Sciatic nerve (tissue), 2 donors: Measurements from ENCODE around the gene LTB4R2. TPM values are rescaled to one million over a fixed set of nuclear protein-coding genes. Genes with fewer than 3 reads are reported as not detected.
A peak's percentile ranks its signal among the peaks of the same experiment; 100 is the strongest.

Experiments
- ATAC-seq: fragments of 200-7000 bp; cut with Tn5 transposase; one replicate; pipeline ENCODE4 v1.9.1; 2020; ENCODE audit warnings: mild to moderate bottlenecking, moderate library complexity
- DNase-seq: peaks from one replicate; pipeline ENCODE4 v3.0.0-alpha.2; 2020; ENCODE audit warnings: low spot score
- intact Hi-C: fragments of 100-400 bp; cut with DNase I; formaldehyde crosslinking; loops from one replicate; pipeline ENCODE4 v1.14.2; 2022
- total RNA-seq: library from RNA; stranded (reverse); fragmentation: NEBNext Ultra II Directional; extraction: Animal tissue kit (Norgen Biotek cat#: 25700); gene quantifications from one replicate; pipeline ENCODE4 v1.2.1, GENCODE V29; 2021
- donor health status: DM: no; HTN: no; CAD: no.
- donor health status: DM: no; HTN: no; CAD: no.

The LTB4R2 gene
- total RNA-seq, 1 donor from 2014 or later, result 5.6 TPM

DNA sequence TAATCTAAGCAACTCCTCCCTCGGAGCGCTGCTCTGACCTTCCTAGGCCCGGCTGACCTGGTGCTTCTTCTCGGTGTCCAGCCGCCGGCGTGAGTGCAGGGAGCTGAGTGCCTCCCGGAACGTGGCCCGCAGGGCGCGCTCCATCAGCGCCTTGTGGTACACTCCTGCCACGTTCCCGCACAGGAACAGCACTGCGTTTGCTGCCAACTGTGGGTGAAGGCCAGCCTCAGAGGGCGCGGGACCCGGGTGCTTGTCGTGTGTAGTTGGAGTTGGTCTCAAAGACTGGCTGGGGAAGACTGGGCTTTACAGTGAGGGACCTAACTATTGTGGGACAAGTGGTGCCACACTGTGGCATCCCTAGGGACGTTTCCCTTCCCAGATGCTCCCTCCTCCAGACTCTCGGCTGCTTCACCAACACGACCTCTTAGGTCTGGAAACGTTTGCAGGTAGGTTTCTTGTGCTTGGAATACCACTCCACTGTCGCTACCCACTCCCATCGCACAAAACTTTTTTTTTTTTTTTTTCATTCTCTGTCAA is 21.9 kb downstream of the LTB4R2 start:
- intact Hi-C loops, result loop anchor here (5.0 kb wide), 1 partner anchor 101 kb away; no protein-coding TSS in a partner anchor
- DNase-seq (no peak), ATAC-seq (peak; percentile 1)

DNA sequence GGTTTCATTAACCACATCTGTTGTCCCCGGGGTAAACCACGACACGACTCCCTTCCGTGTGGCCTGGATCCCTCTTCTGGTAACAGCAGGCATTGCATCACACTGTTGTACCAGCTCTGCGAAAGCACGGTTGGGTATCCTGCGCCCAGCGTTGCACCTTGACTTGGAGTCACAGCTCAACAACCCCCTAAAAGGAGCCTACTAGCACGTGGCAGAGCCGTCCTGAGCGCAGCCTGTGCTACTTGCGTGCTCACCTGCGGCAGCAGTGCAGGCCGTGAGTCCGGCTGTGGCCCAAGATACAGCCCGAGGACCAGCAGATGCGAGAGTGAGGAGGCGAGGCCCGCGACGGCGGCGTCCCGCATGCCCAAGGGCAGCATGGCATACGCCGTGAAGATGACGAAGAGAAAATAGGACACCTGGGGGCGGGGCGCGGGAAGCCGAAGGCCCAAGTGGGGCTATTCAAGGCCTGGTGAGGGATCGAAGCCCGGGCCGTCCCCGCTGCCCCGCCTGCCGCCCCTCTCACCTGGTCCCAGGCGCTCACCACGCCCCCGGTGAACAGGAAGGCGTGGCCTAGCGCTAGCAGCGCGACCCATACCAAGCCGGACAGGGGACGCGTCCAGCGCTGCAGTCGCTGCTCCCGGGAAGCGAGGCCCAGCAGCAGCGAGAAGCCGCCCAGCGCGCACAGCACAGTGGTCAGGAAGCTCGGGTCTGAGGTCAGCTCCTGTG is 22.5 kb downstream of the LTB4R2 start:
- intact Hi-C loops, result loop anchor here (5.0 kb wide), 1 partner anchor 100 kb away; no protein-coding TSS in a partner anchor
- ATAC-seq (peak; percentile 76), DNase-seq (peak; percentile 85)

DNA sequence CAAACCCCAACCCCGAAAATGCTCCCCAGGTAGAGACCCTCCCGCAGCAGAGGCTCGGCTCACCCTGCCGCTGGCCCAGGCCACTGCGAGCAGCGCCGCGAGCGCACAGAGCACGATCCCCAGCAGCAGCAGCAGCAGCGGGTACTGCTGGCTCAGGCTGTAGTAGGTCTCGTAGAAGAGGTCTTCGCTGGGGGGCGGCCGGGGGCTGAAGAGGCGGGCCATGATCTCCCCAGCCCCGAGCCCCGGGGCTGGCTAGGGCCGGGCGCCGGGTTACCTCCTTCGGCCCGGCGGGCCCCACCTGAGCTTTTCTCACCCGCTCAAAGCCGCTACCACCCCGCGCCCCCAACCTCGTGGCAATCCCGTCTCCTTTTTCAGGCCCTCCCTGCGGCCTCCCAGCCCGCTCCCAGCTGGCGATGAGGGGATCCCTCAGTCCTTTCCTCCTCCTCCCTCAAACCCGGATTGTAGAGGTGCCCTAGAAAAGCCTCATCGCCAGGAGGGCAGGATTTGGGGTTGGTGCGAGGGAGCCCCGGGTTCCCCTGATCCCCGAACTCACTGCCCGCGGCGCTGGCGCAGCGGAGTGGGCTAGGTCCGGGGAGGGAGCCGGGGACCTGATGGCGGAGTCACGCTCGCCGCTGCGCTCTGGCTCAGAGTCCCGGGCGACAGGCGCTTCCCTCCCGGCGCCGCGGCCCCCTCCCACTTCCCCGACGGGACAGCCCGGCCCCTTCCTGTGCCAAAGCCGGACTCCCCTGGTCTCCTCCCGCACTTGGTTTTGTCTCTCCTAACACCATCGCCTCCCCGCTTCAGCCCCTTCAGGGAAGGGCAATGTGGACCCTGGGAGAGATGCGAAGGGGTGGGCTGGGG is 24.7 kb downstream of the LTB4R2 start, which contains the start of gene ADCY4:
ADCY4 (minus strand) TSS at position 641 of the 861 bp plus-strand sequence; CDS start at position 222, 419 bp downstream.
- DNase-seq (no peak), ATAC-seq (no peak)
- intact Hi-C loops, result loop anchor here (5.0 kb wide), 1 partner anchor 98 kb away; no protein-coding TSS in a partner anchor

DNA sequence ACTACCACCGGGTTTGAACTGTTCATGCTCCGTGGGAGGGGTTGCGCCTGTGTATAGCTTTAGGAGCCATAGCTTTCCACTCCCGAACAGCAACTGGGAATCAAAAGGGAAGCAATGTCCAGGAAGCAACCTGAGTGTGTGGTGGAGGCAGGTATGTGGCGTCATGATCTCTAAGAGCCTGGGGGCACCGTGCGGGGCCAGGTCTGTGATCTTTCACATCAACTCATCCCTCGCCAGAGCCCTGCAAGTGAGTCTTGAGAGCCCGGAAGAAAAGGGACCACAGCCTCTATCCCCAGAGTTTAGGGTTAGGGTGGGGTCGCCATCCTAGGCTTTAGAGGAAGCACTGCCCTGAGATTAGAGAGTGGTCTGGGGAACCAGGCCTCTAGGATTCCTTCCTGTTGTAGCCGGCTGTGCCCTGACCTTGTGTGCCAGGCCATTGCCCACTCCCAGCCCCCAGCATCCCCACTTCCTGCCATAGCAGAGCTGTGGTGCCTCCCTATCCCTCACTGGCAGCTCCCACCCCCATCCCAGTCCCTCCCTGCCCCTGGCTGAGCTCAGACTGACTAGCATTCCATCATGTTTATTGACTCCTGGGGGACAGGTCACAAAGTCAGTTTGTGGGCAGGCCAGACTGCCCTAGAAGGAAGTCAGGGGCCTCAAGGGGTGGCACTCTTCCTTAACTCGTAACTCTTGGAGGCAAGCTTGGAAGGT is 25.7 kb downstream of the LTB4R2 start:
- intact Hi-C loops, result no loop called here
- DNase-seq, result no peak
- ATAC-seq, result no peak

DNA sequence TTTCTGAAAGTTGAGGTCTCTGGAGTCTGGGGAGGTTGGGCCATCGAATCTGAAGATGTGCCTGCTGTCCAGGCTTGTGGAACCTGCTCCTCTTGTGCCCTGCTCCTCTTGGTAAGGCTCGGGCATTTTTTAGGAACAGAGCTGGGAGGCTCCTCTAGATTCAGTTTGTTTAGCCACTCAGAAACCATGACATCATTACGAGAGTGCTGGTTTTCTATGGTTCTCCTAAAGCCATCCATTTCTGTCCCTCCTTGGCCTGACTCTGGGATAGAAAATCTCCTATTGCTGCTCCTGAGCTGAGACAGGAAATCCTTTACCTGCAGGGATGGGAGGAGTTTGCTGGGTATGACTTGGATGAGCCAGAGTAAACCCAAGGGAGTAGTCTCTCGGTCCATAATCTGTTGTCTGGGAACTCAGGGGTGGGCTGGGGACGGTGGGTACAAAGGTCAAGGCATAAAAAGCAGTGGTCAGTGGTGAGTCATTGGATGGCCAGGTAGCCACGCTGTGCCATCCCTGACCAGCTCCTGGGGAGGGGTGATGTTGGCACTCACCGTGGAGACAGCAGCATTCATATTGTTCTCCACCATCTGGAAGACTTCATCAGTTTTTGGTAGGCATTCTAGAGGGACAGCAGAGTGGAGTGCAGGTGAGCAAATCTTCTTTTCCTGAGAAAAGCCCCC is 27.3 kb downstream of the LTB4R2 start:
- DNase-seq (no peak), ATAC-seq (no peak)
- intact Hi-C loops, result no loop called here

DNA sequence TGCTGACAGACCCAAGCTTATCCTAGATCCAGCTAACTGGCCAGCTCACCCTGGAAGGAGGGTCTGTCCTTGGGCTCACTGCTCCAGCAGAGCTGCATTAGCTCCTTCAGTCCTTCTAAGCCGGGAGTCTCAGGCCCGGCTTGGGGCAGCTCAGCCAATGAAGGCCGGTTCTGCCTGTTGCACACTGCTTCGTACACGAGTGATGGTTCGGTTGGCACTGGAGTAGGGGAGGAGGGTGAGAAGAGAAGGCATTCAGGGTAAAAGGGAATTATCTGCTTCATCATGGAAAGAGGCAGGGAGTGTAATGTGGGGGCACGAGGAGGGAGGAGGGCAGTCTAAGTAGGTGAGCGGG is 27.9 kb downstream of the LTB4R2 start:
- intact Hi-C loops, result no loop called here
- no peak for ATAC-seq
- DNase-seq, result no peak

DNA sequence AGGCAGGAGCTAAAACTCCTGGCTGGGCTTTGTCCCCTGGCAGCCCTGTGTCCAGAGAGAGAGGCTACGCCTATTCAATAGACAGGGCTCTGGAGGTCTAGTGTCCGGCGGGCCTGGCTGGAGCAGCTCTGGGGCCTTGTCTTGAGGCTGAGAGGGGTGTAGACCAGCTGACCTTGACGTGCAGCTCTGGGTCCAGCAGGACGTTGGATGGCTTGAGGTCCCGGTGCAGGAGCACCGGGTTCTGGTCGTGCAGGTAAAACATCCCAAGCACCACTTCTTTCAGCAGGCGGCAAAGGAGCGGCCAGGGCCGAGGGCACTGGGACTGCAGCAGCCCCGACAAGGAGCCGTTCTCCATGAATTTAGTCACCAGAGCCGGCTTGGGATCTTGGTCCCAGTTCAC is 28.9 kb downstream of the LTB4R2 start:
- intact Hi-C loops, result no loop called here
- DNase-seq, result no peak
- ATAC-seq, result no peak

DNA sequence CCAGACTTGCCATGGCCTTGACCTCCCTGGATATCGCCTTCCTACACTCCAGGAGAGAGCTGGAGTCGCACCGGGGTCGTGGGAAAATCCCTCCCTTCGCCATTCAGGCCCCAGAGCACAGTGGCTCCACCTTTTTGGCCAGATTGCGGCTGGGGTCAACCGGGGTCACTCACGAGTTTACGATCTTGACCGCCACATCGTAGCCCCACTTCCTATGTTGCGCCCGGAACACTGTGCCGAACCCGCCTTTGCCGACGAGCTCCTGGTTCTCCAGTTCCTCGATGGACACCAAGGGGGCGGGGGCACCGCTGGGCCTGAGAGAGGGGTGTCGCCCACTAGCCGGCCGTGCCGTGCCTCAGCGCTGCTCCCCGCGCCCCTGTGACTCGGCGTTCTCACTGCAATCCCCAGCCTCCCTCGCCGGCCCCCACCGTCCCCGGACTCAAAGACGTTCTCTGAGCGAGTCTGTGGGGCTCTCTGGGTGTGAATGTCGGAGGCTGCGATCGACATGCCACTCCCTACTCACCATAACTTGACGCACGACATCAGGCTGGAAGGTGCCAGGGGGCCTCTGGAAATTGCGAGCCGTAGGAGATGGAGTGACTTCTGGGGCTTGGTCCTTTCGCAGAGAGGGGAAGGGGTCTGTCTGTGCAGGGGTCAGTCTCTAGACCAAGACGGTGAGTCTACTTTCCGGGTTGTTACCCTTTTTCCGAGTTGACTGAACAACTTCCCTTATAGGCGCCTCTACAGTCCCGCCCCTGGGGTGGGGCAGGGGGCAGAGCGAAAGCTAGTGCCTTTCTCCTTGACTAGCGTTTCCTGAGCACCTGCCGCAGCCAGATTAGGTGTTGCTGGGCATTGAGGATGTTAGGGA is 29.6 kb downstream of the LTB4R2 start, which contains the start of gene RIPK3:
RIPK3 (minus strand) TSS at position 708 of the 868 bp plus-strand sequence; CDS start at position 543, 165 bp downstream.
- DNase-seq (no peak), ATAC-seq (peak; percentile 46)
- intact Hi-C loops, result no loop called here

DNA sequence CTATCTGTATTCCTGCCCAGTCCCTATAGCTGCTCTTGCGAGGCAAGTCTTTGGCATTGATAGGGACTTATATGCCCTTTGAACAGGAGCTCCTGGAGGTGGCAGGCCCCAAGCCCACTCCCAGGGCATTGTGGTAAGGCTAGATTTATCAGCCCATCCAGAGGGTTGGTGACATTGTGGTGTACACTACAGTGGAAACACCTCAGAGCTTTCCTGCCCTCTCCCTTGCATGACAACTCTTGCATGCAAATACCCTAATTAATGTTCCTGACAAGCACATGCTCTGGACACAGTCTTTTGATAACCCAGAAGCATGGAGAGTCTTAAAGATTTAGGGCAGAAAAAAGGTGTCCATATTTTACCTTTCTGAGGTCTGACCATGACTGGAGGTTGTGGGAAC is 30.7 kb downstream of the LTB4R2 start:
- DNase-seq, result no peak
- no peak for ATAC-seq
- intact Hi-C loops, result no loop called here

DNA sequence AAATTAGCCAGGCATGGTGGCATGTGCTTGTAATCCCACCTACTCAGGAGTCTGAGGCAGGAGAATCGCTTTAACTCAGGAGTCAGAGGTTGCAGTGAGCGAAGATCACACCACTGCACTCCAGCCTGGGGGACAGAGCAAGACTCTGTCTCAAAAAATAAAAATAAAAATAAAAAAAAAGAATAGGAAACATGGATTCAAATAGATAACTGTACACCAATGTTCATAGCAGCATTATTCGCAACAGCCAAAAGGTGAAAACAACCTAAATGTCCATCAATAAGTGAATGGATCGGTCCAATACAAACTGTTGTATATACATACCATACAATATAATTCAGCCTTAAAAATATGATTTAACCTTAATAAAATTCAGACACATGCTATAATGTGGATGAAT is 32.9 kb downstream of the LTB4R2 start:
- intact Hi-C loops, result no loop called here
- no peak for ATAC-seq
- no peak for DNase-seq

DNA sequence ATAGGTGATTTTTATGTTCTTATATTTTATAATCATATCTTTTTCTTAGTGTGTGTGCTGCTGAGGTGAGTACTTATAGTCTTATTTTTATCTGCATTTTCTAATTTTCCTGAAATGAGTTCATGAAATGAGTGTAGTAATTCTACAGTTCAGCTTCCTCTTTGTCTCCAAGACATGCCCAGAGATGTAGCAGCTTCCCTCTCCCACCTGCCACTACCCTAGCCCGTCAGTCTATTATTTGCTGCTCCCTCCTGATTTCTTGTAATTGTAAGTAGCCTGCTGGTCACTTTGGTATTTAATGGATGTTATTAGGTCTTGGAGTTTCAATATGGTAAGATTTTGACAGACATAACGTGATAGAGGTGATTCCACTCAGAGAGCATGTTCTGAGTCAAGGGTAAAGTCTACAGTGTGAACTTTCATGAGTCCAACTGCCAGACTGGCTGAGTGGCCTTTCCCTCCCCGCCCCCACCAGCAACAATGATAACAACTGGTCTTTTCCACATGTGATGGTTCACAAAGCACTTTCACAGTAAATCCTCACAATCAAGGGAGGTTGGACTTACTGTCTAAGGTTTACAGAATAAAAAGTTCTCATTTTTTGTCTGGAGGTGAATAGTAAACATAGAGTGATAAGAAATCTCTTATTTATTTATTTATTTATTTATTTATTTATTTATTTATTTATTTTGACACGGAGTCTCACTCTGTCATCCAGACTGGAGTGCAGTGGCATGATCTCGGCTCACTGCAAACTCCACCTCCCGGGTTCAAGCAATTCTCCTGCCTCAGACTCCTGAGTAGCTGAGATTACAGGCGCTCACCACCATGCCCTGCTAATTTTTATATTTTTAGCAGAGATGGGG is 34.1 kb downstream of the LTB4R2 start:
- no peak for ATAC-seq
- intact Hi-C loops, result no loop called here
- DNase-seq, result no peak

DNA sequence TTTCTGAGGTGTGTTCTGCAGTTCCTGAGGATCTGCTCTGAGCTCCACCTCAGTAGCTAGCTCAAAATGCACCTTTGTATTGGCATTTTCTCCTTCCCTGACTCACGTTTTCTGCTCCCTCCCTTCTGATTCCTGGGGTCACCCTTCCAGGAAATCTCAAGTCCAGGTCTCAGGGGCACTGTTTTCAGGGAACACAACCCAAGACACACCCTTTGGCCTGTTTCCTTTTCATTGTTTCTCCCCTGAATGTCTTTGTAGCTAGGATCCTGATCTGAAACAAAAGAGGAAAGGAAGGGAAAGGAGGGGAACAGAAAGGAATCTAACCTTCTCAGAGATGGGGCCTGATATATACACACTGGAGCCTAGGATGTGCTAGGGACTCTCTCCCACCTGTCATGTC is 37.2 kb downstream of the LTB4R2 start:
- ATAC-seq (no peak), DNase-seq (no peak)
- intact Hi-C loops, result no loop called here

DNA sequence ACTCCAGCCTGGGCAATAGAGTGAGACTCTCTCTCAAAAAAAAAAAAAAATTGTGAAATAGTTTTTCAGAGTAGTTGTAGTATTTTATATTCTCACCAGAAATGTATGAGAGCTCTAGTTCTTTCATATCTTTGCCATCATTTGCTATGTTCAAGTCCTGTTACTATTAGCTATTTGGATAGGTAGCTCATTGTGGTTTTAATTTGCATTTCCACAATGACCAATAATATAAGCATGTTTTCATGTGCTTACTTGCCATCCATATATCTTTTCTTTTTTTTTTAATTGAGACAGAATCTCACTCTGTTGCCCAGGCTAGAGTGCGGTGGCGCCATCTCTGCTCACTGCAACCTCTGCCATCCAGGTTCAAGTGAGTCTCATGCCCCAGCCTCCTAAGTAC is 38.2 kb downstream of the LTB4R2 start:
- intact Hi-C loops, result no loop called here
- no peak for ATAC-seq

DNA sequence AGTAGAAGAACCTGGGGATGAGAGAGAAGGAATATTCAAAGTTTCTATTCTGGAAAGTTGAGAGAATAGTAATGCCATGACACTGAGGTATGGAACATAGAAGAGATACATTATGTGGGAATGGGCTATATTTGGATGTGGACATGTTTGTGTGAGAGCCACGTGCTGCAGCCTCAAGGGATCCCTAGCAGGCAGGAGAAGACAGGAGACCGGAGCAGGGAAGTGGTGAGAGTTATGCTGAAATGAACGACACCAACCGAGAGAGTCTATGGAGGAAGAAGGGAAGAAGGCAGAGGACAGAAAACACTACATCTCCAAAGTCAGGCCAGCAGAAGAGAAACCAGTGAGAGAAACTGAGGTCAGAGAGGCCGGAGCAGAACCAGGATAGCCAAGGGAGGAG is 39.8 kb downstream of the LTB4R2 start:
- ATAC-seq, result no peak
- DNase-seq, result no peak
- intact Hi-C loops, result no loop called here

More for the DNA sequence above, 38.2 kb downstream of the LTB4R2 start:
- no peak for DNase-seq

DNA sequence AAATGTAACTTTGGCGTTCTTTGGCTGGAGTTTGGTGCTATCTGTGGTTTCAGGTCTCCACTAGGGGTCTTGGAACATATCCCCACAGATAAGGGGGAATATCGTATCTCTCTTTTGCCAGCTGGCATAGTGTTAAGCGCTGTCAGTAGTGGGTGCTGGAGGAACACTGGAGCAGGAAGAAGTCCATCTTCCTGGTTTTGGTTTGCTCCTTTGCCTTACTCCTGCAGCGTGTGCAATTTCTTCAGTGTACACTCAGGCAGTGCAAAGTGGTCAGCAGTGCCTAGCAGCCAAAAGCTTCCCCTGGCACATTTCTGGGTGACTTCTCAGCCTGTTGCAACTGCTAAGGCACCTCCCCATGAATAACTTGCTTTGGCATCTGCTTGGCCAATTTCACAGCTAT is 41.6 kb downstream of the LTB4R2 start:
- intact Hi-C loops, result no loop called here
- ATAC-seq (peak; percentile 54), DNase-seq (no peak)

DNA sequence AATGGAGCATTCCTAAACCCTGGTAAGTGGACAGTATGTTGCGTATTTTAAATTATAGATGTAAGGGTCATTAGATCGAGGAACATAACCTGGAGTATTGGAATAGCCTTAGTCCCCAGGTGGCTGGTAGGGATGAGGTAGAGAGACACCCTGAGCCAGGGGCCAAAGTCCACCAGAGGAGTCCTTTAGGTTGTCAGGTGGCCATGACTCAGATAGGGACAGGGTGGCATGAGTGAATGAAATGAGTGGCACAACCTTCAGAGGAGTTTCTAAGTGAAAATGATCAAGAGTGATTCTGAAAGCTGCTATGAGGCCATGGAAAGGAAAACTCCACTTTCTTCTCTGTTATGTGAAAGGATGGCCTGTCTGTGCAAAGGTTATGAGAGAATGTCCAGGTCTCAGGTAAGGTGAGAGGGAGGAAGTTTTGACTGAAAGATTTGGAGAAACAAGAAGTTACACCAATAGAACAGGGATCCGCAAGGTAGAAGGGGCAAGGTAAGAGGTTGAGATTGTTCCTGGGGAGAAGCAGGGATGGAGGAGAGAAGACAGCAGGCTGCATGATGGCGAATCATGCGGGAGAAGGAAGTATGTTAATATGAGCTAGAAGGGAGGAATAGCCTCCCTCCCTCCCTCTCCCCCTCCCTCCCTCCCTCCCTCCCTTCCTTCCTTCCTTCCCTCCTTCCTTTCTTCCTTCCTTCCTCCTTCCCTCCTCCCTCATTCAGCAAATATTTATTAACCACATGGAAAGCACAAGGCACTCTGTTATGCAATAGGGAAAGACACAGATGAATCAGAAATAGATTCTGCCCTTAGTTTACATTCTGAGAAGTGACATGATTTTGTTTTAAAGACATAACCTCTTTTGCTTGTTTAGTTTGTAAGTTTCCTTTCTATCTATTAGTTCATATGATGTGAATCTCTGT is 43.9 kb downstream of the LTB4R2 start:
- no peak for DNase-seq
- intact Hi-C loops, result no loop called here
- ATAC-seq, result peak; percentile 76
